GM08714 (cell line): Measurements from ENCODE around the gene ELK3.

Source experiments
- H3K4me3 ChIP-seq: fragments of 200-500 bp; sonication (Bioruptor generic); 2 replicates; pipeline ENCODE4 v1.5.1; 2014; ENCODE audit warnings: mild to moderate bottlenecking, low read length, inconsistent platforms
- ZNF274 ChIP-seq: IDR thresholded peaks from 2 replicates; pipeline ENCODE4 v1.6.1; 2012; ENCODE audit warnings: mild to moderate bottlenecking, low read depth, low read length

ELK3 gene

DNA sequence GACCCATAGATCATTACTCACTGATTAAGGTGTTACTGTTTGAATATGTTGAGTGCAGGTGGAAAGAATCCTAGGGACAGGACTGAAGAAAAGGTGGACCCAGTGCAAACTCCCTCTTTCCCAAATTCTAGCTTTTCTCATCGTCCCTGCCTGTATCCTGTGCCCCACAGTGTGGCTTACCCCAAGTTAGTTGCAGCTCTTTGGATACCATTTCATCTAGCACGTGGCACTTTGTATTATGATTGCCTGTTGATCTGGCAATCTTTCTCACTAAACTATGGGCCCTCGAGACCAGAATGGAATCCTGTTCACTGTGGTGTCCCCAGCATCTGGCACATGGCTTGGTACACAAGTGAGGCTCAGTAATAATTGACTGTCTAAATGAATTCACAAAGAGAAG lies 66.5 kb downstream of the ELK3 start:
- no peak for TF ChIP-seq ZNF274
- H3K4me3 ChIP-seq: no peak overlapping the region

DNA sequence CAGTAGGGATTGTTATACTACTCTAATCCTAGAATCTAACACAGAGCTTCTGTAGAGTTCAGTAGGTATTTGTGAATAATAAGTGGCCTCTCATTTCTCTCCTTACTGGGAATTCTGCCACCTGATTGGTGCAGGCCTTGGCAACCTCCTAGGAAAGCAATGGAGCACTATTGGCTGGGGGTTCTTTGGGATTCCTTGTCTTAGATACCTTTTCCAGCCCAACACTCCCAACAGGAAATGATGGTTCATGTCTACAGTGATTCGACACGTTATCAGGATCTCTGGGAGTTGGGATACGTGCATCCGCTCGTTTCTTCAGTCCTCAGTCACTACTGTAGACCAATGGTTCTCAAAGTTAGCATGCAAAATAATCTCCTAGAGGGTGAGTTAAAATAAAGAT lies 67.4 kb downstream of the ELK3 start:
- no peak for TF ChIP-seq ZNF274
- H3K4me3 ChIP-seq: no peak overlapping the region

GRCh38 chr12:96263449-96263902 lies 69.3 kb downstream of the ELK3 start:
- no peak overlapping the region for H3K4me3 ChIP-seq
- TF ChIP-seq ZNF274: no peak

DNA sequence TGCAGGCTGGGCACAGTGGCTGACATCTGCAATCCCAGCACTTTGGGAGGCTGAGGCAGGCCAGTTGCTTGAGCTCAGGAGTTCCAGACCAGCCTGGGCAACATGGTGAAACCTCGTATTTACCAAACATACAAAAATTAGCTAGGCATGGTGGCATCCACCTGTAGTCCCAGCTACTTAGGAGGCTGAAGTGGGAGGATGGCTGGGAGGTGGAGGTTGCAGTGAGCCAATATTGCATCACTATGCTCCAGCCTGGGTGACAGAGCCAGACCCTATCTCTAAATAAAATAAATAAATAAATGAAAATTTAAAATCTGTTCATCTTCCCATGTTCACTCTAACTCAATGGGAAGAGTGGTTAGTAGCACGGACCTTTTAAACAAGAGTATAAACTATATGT lies 71.2 kb downstream of the ELK3 start:
- no peak for TF ChIP-seq ZNF274
- H3K4me3 ChIP-seq: no peak overlapping the region

DNA sequence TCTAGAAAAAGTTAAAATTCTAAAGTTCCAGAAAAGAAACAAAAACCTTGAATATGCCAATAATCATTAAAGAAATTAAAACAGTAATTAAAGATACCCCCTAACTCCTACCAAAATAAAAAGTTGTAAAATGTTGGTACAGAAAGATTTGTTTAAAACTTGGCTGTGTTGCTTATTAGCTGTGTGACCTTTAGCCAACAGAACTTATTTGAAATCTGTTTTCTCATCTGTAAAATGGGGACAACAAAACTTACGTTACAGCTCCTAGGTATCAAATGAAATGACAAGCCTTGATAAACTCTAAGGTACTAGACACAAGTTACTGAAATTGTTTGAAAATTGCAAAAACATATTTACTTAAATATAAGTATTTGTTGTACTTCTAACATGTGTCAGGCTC lies 71.7 kb downstream of the ELK3 start:
- no peak overlapping the region for H3K4me3 ChIP-seq
- no peak for TF ChIP-seq ZNF274

DNA sequence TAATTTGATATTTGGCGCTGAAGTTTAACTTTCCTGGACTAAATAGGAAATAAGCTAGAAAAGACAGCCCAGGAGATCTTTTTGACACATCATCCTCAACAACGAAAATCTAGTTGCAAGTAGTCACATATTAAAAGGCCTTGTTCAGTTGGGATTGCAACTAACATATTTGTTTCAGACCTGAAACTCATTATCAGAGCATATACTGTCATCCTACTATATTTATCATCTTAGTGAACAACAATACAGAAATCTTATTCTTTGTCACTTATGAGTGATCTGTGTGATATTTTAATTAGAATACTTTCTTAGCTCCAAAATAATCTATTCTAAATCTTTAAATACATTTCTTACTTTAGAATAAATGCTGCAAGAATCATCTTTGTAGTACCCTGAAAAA lies 72.1 kb downstream of the ELK3 start:
- H3K4me3 ChIP-seq: no peak overlapping the region
- no peak for TF ChIP-seq ZNF274

DNA sequence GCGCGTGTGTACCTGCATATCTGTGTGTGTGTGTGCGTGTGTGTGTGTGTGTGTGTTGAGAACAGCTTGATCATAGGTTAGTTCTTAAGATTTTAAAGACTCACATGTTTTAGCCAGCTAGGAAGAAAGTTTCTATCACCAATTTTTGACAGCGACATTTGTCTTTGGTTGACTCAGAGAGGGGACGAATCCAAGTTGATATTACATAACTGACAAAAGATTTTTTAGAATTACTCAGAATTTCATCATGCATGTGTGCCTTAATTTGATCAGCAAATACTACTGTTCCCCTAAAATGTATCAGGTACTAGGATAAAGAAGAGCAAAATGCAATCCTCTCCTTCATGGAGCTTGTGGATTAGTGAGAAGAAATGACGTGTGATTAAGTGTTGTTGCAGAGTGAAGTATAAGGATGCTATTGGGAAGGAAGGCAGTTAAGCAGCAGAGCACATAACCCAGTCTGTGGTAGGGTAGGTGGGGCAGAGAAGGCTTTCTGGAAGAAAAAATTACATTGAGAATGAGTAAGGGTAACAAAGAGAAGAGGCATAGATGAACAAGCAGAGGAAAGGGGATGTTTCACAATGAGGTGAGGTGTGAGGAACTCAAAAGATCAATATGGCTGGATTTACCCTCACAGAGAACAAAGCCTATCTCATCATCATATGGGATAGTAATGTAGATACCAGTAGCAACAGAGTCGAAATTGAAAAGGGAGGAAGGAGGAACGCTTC lies 77.5 kb downstream of the ELK3 start:
- no peak for TF ChIP-seq ZNF274

GRCh38 chr12:96274331-96274730 lies 80.2 kb downstream of the ELK3 start:
- no peak for TF ChIP-seq ZNF274
- no peak overlapping the region for H3K4me3 ChIP-seq

More for the DNA sequence above, 77.5 kb downstream of the ELK3 start:
- H3K4me3 ChIP-seq: no peak overlapping the region

DNA sequence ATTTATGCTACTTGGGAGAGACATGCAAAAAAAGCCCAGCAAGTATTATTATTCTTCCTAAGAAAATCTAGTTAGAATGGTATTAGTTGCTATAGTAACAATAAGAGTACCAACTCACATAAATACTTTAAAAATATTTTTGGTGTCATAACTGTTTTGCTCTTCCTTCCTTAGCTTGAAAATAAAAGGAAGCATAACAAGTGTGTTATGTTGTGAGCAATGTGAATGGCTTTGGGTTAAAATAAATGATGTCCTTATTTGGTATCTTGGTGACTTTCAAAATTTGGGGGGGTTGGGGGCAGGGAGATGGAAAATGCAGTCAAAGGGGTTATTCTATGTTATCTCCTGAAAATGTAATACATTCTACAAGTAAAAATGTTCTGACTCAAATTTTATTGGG lies 91.0 kb downstream of the ELK3 start:
- no peak overlapping the region for H3K4me3 ChIP-seq
- no peak for TF ChIP-seq ZNF274

DNA sequence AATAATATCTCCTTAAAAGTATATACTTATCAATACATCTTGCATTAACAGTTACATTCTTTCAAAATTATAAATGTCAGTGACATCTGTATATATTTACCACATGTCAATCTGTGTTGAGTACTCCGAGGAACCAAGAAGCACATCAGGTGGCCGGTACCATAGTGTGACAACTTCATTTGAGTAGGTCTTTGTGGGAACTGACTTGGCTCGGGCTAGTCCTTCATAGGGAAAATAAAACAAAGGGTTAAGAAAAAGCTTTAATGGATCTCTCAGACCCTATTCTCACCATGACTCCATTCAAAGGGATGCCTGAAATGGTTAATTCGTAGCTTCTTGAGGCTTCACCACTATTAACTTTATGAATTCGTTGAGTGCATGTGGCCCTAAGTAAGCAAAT lies 94.9 kb downstream of the ELK3 start:
- TF ChIP-seq ZNF274: no peak
- H3K4me3 ChIP-seq: no peak overlapping the region

- no peak for TF ChIP-seq ZNF274
- no peak overlapping the region for H3K4me3 ChIP-seq
Observed at GRCh38 chr12:96293093-96293492, 98.9 kb downstream of the ELK3 start.

GRCh38 chr12:96294831-96295230 lies 100.7 kb downstream of the ELK3 start:
- H3K4me3 ChIP-seq: no peak overlapping the region
- no peak for TF ChIP-seq ZNF274

DNA sequence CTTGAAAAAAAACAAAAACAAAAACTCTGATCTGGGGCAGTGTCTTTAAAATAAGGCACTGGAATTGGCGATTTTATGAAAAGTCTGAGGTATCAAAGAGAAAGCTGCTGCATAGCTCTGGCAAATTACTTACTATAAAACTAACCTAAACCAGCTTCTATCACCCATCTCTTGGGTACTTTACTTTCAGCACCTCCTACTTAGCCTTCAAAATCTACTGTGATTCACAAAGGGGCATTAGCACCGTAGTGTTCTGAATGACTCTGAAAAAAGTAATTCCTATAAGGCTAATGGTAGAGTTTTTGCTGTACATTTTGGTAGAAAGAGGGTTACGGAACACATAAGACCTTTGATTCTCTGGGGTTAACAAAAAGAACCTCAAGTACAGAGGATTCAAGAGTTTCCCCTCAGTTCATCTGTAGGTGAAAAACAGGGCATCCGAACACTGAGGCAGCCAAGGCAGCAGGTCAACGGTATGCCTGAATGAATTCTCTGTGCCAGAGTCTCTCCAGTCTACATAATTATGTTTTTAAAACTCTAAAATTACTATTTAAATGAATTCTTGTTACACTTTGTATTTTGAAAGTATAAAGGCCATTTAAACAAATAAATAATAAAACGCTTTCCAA lies 101.5 kb downstream of the ELK3 start:
- TF ChIP-seq ZNF274: no peak
- H3K4me3 ChIP-seq: no peak overlapping the region

DNA sequence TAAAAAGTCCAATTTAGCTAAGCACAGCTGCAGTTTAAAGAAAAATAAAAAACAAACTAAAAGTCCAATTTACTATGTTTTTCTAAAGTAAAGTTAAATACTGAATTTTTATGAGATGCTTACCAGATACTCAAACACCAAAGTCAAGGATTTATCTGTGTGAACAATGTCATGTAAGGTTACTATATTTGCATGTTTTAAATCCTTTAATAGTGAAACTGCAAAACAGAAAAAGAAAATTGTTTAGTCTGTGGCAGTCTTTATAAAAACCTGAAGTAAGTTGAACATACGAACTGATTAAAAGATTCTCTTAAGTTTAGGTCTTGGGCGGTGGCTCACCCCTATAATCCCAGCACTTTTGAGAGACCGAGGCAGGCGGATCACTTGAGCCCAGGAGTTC lies 103.3 kb downstream of the ELK3 start:
- no peak for TF ChIP-seq ZNF274
- no peak overlapping the region for H3K4me3 ChIP-seq

DNA sequence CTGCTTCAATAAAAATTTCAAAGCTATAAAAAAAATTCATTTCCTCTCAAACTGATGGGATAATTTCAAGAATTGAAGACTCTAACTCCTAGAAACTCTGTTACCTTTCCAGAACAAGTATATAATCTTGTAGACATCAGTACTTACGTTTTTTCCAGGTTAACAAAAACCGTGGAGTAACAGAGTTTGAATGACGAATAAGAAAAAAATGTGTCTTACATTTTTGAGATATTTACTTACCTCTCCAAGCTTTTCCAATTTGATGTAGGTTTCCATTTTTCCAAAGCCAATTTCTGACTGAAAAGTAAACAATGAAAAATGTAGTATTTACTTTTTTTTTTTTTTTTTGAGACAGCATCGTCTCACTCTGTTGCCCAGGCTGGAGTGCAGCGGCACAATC lies 105.9 kb downstream of the ELK3 start:
- no peak overlapping the region for H3K4me3 ChIP-seq
- no peak for TF ChIP-seq ZNF274
